ENCODE data around the gene RPS19BP1.
A peak's percentile ranks its signal among the peaks of the same experiment; 100 is the strongest.

RPS19BP1 gene

GRCh38 chr22:39556970-39557841 lies 24.7 kb upstream of the RPS19BP1 start:
- TF ChIP-seq TEAD4 (IDR thresholded peaks at IDR 0.05), result no peak
- no peak for TF ChIP-seq TCF12 (IDR thresholded peaks at IDR 0.05; ENCODE audit: low read depth)
- TF ChIP-seq USF1 (IDR thresholded peaks at IDR 0.05), result no peak
- no peak for TF ChIP-seq YY1 (IDR thresholded peaks at IDR 0.05; ENCODE audit: low read depth)
- TF ChIP-seq CREB1 (IDR thresholded peaks at IDR 0.05; ENCODE audit: low read depth), result no peak
- TF ChIP-seq RAD21 (IDR thresholded peaks at IDR 0.05; ENCODE audit: low read depth), result peak; percentile 59; the same call in 1 of the 2 replicates
- TF ChIP-seq TAF1 (IDR thresholded peaks at IDR 0.05; ENCODE audit: low read depth), result no peak
- no peak for TF ChIP-seq REST (IDR thresholded peaks at IDR 0.05; ENCODE audit: low read depth)
- peak; percentile 31; the same call in 1 of the 2 replicates for TF ChIP-seq ZBTB7A (IDR thresholded peaks at IDR 0.05; ENCODE audit: low read depth)
- no peak for TF ChIP-seq CEBPB (IDR thresholded peaks at IDR 0.05)
- TF ChIP-seq FOXM1 (IDR thresholded peaks at IDR 0.05; ENCODE audit: borderline replicate concordance, low read depth), result no peak
- TF ChIP-seq EP300 (IDR thresholded peaks at IDR 0.05; ENCODE audit: borderline replicate concordance), result no peak
- TF ChIP-seq EGR1 (IDR thresholded peaks at IDR 0.05), result no peak

- no peak for TF ChIP-seq TAF1 (IDR thresholded peaks at IDR 0.05; ENCODE audit: low read depth)
- no peak for TF ChIP-seq RAD21 (IDR thresholded peaks at IDR 0.05; ENCODE audit: low read depth)
- TF ChIP-seq EP300 (IDR thresholded peaks at IDR 0.05; ENCODE audit: borderline replicate concordance), result no peak
- TF ChIP-seq CEBPB (IDR thresholded peaks at IDR 0.05), result no peak
- TF ChIP-seq CREB1 (IDR thresholded peaks at IDR 0.05; ENCODE audit: low read depth), result no peak
These were observed 21.6 kb upstream of the RPS19BP1 start for GRCh38 chr22:39554151-39554550.

GRCh38 chr22:39553429-39553828 lies 20.9 kb upstream of the RPS19BP1 start:
- TF ChIP-seq TEAD4 (IDR thresholded peaks at IDR 0.05) (no peak), TCF12 (IDR thresholded peaks at IDR 0.05; ENCODE audit: low read depth) (no peak), USF1 (IDR thresholded peaks at IDR 0.05) (no peak)

GRCh38 chr22:39547587-39547947 lies 15.0 kb upstream of the RPS19BP1 start:
- TF ChIP-seq TAF1 (IDR thresholded peaks at IDR 0.05; ENCODE audit: low read depth) (no peak), TEAD4 (IDR thresholded peaks at IDR 0.05) (no peak), REST (IDR thresholded peaks at IDR 0.05; ENCODE audit: low read depth) (no peak), CREB1 (IDR thresholded peaks at IDR 0.05; ENCODE audit: low read depth) (no peak), EP300 (IDR thresholded peaks at IDR 0.05; ENCODE audit: borderline replicate concordance) (no peak), CEBPB (IDR thresholded peaks at IDR 0.05) (no peak), FOXM1 (IDR thresholded peaks at IDR 0.05; ENCODE audit: borderline replicate concordance, low read depth) (no peak), ZBTB7A (IDR thresholded peaks at IDR 0.05; ENCODE audit: low read depth) (no peak), EGR1 (IDR thresholded peaks at IDR 0.05) (no peak), MAX (IDR thresholded peaks at IDR 0.05) (no peak), NFIC (IDR thresholded peaks at IDR 0.05) (no peak), TCF12 (IDR thresholded peaks at IDR 0.05; ENCODE audit: low read depth) (no peak), RAD21 (IDR thresholded peaks at IDR 0.05; ENCODE audit: low read depth) (no peak), YY1 (IDR thresholded peaks at IDR 0.05; ENCODE audit: low read depth) (no peak), USF1 (IDR thresholded peaks at IDR 0.05) (no peak)

- TF ChIP-seq CEBPB (IDR thresholded peaks at IDR 0.05), result no peak
- TF ChIP-seq FOXM1 (IDR thresholded peaks at IDR 0.05; ENCODE audit: borderline replicate concordance, low read depth), result no peak
- no peak for TF ChIP-seq USF1 (IDR thresholded peaks at IDR 0.05)
- TF ChIP-seq CREB1 (IDR thresholded peaks at IDR 0.05; ENCODE audit: low read depth), result no peak
- TF ChIP-seq REST (IDR thresholded peaks at IDR 0.05; ENCODE audit: low read depth), result no peak
- TF ChIP-seq EGR1 (IDR thresholded peaks at IDR 0.05), result no peak
- TF ChIP-seq ZBTB7A (IDR thresholded peaks at IDR 0.05; ENCODE audit: low read depth), result no peak
- TF ChIP-seq RAD21 (IDR thresholded peaks at IDR 0.05; ENCODE audit: low read depth), result no peak
- TF ChIP-seq TAF1 (IDR thresholded peaks at IDR 0.05; ENCODE audit: low read depth), result no peak
- TF ChIP-seq NFIC (IDR thresholded peaks at IDR 0.05), result no peak
- TF ChIP-seq EP300 (IDR thresholded peaks at IDR 0.05; ENCODE audit: borderline replicate concordance), result no peak
- no peak for TF ChIP-seq TEAD4 (IDR thresholded peaks at IDR 0.05)
- TF ChIP-seq TCF12 (IDR thresholded peaks at IDR 0.05; ENCODE audit: low read depth), result no peak
- TF ChIP-seq YY1 (IDR thresholded peaks at IDR 0.05; ENCODE audit: low read depth), result no peak
- TF ChIP-seq MAX (IDR thresholded peaks at IDR 0.05), result no peak
These were observed 14.5 kb upstream of the RPS19BP1 start for GRCh38 chr22:39546889-39547586.
